Mesenchymal stem cell (in vitro differentiated cells and primary cell): ENCODE measurements around the gene CEP128.

Experiments used
- DNase-seq: peaks from one replicate; pipeline ENCODE4 v3.0.0-alpha.2; 2013
- H2AFZ ChIP-seq: one replicate; pipeline ENCODE4 v1.6.1; 2013; ENCODE audit warnings: low read depth, mild to moderate bottlenecking, control low read depth, inconsistent platforms, low read length, moderate library complexity
- H2AK5ac ChIP-seq: 2 replicates; pipeline ENCODE4 v1.6.1; 2013; ENCODE audit warnings: low read length, moderate library complexity, mild to moderate bottlenecking, inconsistent platforms; ENCODE audit not compliant: severe bottlenecking
- H2BK120ac ChIP-seq: one replicate; pipeline ENCODE4 v1.6.1; 2013; ENCODE audit warnings: low read depth, mild to moderate bottlenecking, inconsistent platforms, low read length, moderate library complexity
- H2BK12ac ChIP-seq, 2 experiments: one replicate each; pipeline ENCODE4 v1.6.1; 2013; ENCODE audit warnings: inconsistent platforms in 2 of 2, low read length in 2 of 2, mild to moderate bottlenecking in 2 of 2, moderate library complexity in 2 of 2, control low read depth in 1 of 2
- H2BK15ac ChIP-seq: one replicate; pipeline ENCODE4 v1.6.1; 2013; ENCODE audit warnings: mild to moderate bottlenecking, low read depth, inconsistent platforms; ENCODE audit not compliant: poor library complexity, severe bottlenecking
- H2BK5ac ChIP-seq: 2 replicates; pipeline ENCODE4 v1.6.1; 2013; ENCODE audit warnings: low read depth, mild to moderate bottlenecking, low read length, control low read depth, inconsistent platforms; ENCODE audit not compliant: poor library complexity, severe bottlenecking
- H3K14ac ChIP-seq, 2 experiments: one replicate each; pipeline ENCODE4 v1.6.1; 2013; ENCODE audit warnings: inconsistent platforms in 2 of 2, low read length in 2 of 2, control low read depth in 1 of 2, mild to moderate bottlenecking in 1 of 2, moderate library complexity in 1 of 2
- H3K18ac ChIP-seq, 2 experiments: one replicate each; pipeline ENCODE4 v1.6.1; 2013; ENCODE audit warnings: inconsistent platforms in 2 of 2, low read length in 2 of 2, control low read depth in 1 of 2, low read depth in 1 of 2, mild to moderate bottlenecking in 1 of 2
- H3K23ac ChIP-seq, 2 experiments: one replicate each; pipeline ENCODE4 v1.6.1; 2013; ENCODE audit warnings: inconsistent platforms in 2 of 2, low read length in 2 of 2, mild to moderate bottlenecking in 2 of 2, moderate library complexity in 2 of 2, control low read depth in 1 of 2
- H3K27ac ChIP-seq: 2 replicates; pipeline ENCODE4 v1.5.1; 2013; ENCODE audit warnings: mild to moderate bottlenecking, moderate library complexity, low read length, control low read depth, inconsistent platforms; ENCODE audit not compliant: poor library complexity, severe bottlenecking
- H3K27me3 ChIP-seq, 2 experiments: 2 replicates each; pipeline versions ENCODE4 v1.6.1 to v1.7.0; 2013; ENCODE audit warnings: low read length in 2 of 2, mild to moderate bottlenecking in 2 of 2, moderate library complexity in 2 of 2, control low read depth in 1 of 2, inconsistent platforms in 1 of 2; ENCODE audit not compliant: control insufficient read depth in 1 of 2, insufficient read depth in 1 of 2
- H3K36me3 ChIP-seq, 2 experiments: 2 replicates each; pipeline versions ENCODE4 v1.6.1 to v1.7.0; 2013; ENCODE audit warnings: low read length in 2 of 2, control low read depth in 1 of 2, inconsistent platforms in 1 of 2, low read depth in 1 of 2, mild to moderate bottlenecking in 1 of 2; ENCODE audit not compliant: insufficient read depth in 2 of 2, control insufficient read depth in 1 of 2
- H3K4ac ChIP-seq, 2 experiments: one replicate each; pipeline ENCODE4 v1.6.1; 2013; ENCODE audit warnings: inconsistent platforms in 2 of 2, low read length in 2 of 2, mild to moderate bottlenecking in 2 of 2, moderate library complexity in 2 of 2, control low read depth in 1 of 2, low read depth in 1 of 2
- H3K4me1 ChIP-seq: 2 replicates; pipeline ENCODE4 v1.6.1; 2013; ENCODE audit warnings: low read depth, low read length, control low read depth; ENCODE audit not compliant: control insufficient read depth, insufficient read depth
- H3K4me2 ChIP-seq: 2 replicates; pipeline ENCODE4 v1.6.1; 2013; ENCODE audit warnings: low read length, mild to moderate bottlenecking, inconsistent platforms; ENCODE audit not compliant: poor library complexity, severe bottlenecking
- H3K4me3 ChIP-seq, 2 experiments: 2 replicates each; pipeline versions ENCODE4 v1.5.1 to v1.7.0; 2013; ENCODE audit warnings: low read length in 2 of 2, mild to moderate bottlenecking in 2 of 2, control low read depth in 1 of 2, low read depth in 1 of 2; ENCODE audit not compliant: insufficient read depth in 1 of 2
- H3K79me1 ChIP-seq: replicated peaks from 2 replicates; pipeline ENCODE4 v1.6.1; 2013; ENCODE audit warnings: mild to moderate bottlenecking, control low read depth, low read length, inconsistent platforms; ENCODE audit not compliant: poor library complexity, severe bottlenecking
- H3K9ac ChIP-seq: 2 replicates; pipeline ENCODE4 v1.7.0; 2013; ENCODE audit warnings: mild to moderate bottlenecking, low read length, moderate library complexity
- H3K9me3 ChIP-seq: 2 replicates; pipeline ENCODE4 v1.7.0; 2013; ENCODE audit warnings: mild to moderate bottlenecking, low read length; ENCODE audit not compliant: control insufficient read depth
- H4K8ac ChIP-seq: one replicate; pipeline ENCODE4 v1.6.1; 2013; ENCODE audit warnings: inconsistent platforms, mild to moderate bottlenecking, low read length, moderate library complexity
- H4K91ac ChIP-seq: one replicate; pipeline ENCODE4 v1.6.1; 2013; ENCODE audit warnings: mild to moderate bottlenecking, low read length, inconsistent platforms
- WGBS: methylation state at CpG from one replicate; pipeline ENCODE4 v1.1.7; 2013; ENCODE audit warnings: mixed read lengths; 5-methylcytosine and 5-hydroxymethylcytosine counted together

The CEP128 gene

GRCh38 chr14:80772504-80772903 lies 169.0 kb downstream of the CEP128 start:
- Histone ChIP-seq H3K9me3 (no peaks in the 10 kb centered on the region), H3K4me1 (no peaks in the 10 kb centered on the region), H3K14ac (no peak overlapping the region), H2AK5ac (no peak overlapping the region), H3K18ac (no peak overlapping the region), H3K36me3 (no peaks in the 10 kb centered on the region), H3K9ac (no peak overlapping the region), H2BK5ac (no peak overlapping the region), H3K27me3 (no peaks in the 10 kb centered on the region), H3K4me3 (no peak overlapping the region), H3K79me1 (no peaks in the 10 kb centered on the region), H2BK120ac (no peak overlapping the region), H3K23ac (no peak overlapping the region), H2BK15ac (no peak overlapping the region), H2AFZ (no peak overlapping the region), H4K8ac (no peak overlapping the region), H3K27ac (no peak overlapping the region), H2BK12ac (no peak overlapping the region), H3K4me2 (no peak overlapping the region), H3K4ac (no peak overlapping the region), H4K91ac (no peak overlapping the region)
- WGBS, result 98% methylated on average over 5 of the region's 5 CpGs
- no peak for DNase-seq

- Histone ChIP-seq H4K8ac (no peak overlapping the region), H2BK5ac (no peak overlapping the region), H3K18ac (no peak overlapping the region), H2BK12ac (no peak overlapping the region), H2AK5ac (no peak overlapping the region), H3K79me1 (no peaks in the 10 kb centered on the region), H3K4me3 (no peak overlapping the region), H3K4me1 (no peaks in the 10 kb centered on the region), H3K4ac (no peak overlapping the region), H2AFZ (no peak overlapping the region), H3K9me3 (no peaks in the 10 kb centered on the region), H2BK15ac (no peak overlapping the region), H3K4me2 (no peak overlapping the region), H3K23ac (no peak overlapping the region), H3K9ac (no peak overlapping the region), H3K36me3 (no peaks in the 10 kb centered on the region), H3K27me3 (no peaks in the 10 kb centered on the region), H4K91ac (no peak overlapping the region), H2BK120ac (no peak overlapping the region), H3K27ac (no peak overlapping the region), H3K14ac (no peak overlapping the region)
- WGBS, result no CpG with 5 or more reads among the region's 1 CpG
- DNase-seq, result no peak
Observed at GRCh38 chr14:80771201-80771600, 170.3 kb downstream of the CEP128 start.

- no peak for DNase-seq
- H4K91ac ChIP-seq, result no peak overlapping the region
- H4K8ac ChIP-seq, result no peak overlapping the region
- no peak overlapping the region for H3K9ac ChIP-seq
- H3K23ac ChIP-seq, result no peak overlapping the region
- no peak overlapping the region for H3K4ac ChIP-seq
- no peak overlapping the region for H2BK12ac ChIP-seq
- no peak overlapping the region for H2BK5ac ChIP-seq
- H3K9me3 ChIP-seq, result no peaks in the 10 kb centered on the region
- H3K4me1 ChIP-seq, result no peaks in the 10 kb centered on the region
- H3K36me3 ChIP-seq, result no peaks in the 10 kb centered on the region
- no peak overlapping the region for H2AK5ac ChIP-seq
- no peak overlapping the region for H2AFZ ChIP-seq
- H3K79me1 ChIP-seq, result no peaks in the 10 kb centered on the region
- H3K14ac ChIP-seq, result no peak overlapping the region
- no peak overlapping the region for H3K4me3 ChIP-seq
- no peak overlapping the region for H2BK15ac ChIP-seq
- no peaks in the 10 kb centered on the region for H3K27me3 ChIP-seq
- H2BK120ac ChIP-seq, result no peak overlapping the region
- H3K18ac ChIP-seq, result no peak overlapping the region
- no peak overlapping the region for H3K4me2 ChIP-seq
- 100% methylated on average over 1 of the region's 1 CpG for WGBS
- H3K27ac ChIP-seq, result no peak overlapping the region
Observed at GRCh38 chr14:80770114-80770908, 171.2 kb downstream of the CEP128 start.

- Histone ChIP-seq H2BK120ac (no peak overlapping the region), H3K27me3 (no peaks in the 10 kb centered on the region), H3K9me3 (no peaks in the 10 kb centered on the region), H3K14ac (no peak overlapping the region), H2BK12ac (no peak overlapping the region), H4K8ac (no peak overlapping the region), H3K36me3 (no peaks in the 10 kb centered on the region), H2AFZ (no peak overlapping the region), H3K18ac (no peak overlapping the region), H3K4ac (no peak overlapping the region), H3K4me1 (no peaks in the 10 kb centered on the region), H3K27ac (no peak overlapping the region), H3K23ac (no peak overlapping the region), H2AK5ac (no peak overlapping the region), H3K4me3 (no peak overlapping the region), H2BK5ac (no peak overlapping the region), H3K9ac (no peak overlapping the region), H3K4me2 (no peak overlapping the region), H2BK15ac (no peak overlapping the region), H4K91ac (no peak overlapping the region), H3K79me1 (no peaks in the 10 kb centered on the region)
- DNase-seq, result no peak
- no CpG with 5 or more reads among the region's 3 CpGs for WGBS
Observed at GRCh38 chr14:80768646-80769045, 172.9 kb downstream of the CEP128 start.
